GM12892 (cell line): ENCODE results near the gene TNNC1.

ENCODE experiments used
- POLR2A ChIP-seq: IDR thresholded peaks from 2 replicates; pipeline ENCODE4 v1.6.1; 2011; ENCODE audit warnings: low read depth, low read length, control low read depth
- POLR2AphosphoS5 ChIP-seq: IDR thresholded peaks from 2 replicates; pipeline ENCODE4 v1.6.1; 2011; ENCODE audit warnings: low read depth, low read length, control low read depth

DNA sequence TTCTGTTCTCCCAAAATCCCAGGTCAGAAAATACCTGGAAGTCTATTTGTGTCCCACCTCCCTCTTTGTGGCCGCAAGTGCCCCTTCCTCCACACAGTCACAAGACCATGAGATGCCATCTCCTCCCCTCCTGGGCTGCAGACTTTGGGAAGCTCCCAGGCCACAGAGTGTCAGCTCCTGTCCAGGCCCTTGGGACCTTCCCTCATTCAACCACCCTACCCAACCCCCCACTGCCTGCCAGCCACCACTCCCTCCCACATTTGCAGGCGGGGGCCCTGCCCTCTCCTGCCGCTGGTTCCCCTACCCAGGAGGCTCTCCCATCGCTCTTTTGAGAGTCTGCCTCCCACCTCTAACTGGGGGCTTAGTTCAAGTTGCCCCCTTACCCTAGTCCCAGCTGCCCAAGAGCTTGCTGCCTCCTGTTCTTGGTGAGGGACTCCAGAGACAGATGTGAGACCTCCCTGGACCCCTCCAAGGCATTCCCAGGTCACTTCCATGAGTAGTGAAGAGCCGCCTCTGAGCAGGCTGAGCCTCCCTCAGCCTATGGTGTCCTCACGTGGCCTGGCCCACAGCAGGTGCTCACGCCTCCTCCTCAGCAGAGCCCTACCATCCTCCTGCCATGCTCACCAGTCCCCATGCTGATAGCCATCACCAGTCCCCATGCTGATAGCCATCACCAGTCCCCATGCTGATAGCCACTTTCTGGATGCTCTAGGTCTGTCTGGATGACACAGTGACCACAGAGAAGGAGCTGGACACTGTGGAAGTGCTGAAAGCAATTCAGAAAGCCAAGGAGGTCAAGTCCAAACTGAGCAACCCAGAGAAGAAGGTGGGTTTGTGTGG is 25.4 kb upstream of the TNNC1 start:
- TF ChIP-seq POLR2AphosphoS5 (no peak), POLR2A (no peak; the same call in 1 of the 2 replicates)
